SK-N-MC (cell line): Measurements from ENCODE around the gene PPP3R1.

Experiments used
- FOXP2 ChIP-seq: optimal IDR thresholded peaks from 2 replicates; pipeline ENCODE3; 2011; ENCODE audit warnings: mild to moderate bottlenecking, moderate library complexity; ENCODE audit not compliant: insufficient read depth; ENCODE audit errors: extremely low read length, control extremely low read depth
- POLR2AphosphoS5 ChIP-seq: IDR thresholded peaks from 2 replicates; pipeline ENCODE4 v1.6.1; 2012; ENCODE audit warnings: mild to moderate bottlenecking, low read depth, low read length, borderline replicate concordance

DNA sequence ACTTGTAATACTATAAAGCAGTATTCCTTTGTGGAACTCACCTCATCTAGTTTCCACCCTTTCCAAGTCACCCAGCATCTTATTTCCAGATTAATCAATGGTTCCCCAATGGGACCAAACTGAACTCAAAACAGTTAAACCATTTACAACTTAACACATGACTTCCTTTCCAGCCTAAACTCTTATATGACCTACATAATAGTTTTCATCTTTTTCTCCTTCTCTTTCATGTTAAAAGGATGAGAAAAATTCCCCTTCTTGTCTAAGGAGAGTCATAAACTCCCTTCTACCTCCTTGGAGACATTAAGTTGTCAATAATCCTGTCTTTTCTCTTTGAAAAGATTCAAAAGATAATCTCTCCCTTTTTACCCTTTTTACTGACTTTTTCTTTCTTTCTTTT, 6.7 kb downstream of the PPP3R1 start:
- no peak for TF ChIP-seq FOXP2
- no peak for TF ChIP-seq POLR2AphosphoS5
